ENCODE measurements around the gene TTC39B. TPM values are rescaled to one million over a fixed set of nuclear protein-coding genes. Genes with fewer than 3 reads are reported as not detected.

Gene TTC39B
- total RNA-seq, 1 donor from 2014 or later = 46.9 TPM

DNA sequence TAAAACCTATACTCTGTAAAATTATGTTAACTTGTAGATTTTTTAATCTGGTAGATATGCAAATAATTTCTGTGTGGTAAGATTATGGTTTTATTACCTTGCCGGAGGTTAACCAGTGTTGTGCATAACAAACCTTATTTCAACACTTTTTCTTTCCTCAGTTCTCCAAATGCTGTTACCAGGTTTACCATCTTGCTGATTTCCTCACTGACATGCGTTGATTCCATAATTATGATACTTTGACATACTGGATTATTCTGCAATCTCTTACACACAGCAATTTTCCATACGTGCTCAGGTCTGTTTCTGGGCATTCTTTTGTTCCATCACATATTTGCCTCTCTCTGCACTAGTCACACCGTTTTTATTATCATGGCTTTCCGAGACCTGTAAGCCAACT, 77.6 kb downstream of the TTC39B start:
- Histone ChIP-seq H3K27me3 (no peaks in the 10 kb centered on the region), H3K9me3 (no peaks in the 10 kb centered on the region), H3K4me3 (no peak overlapping the region), H3K27ac (no peak overlapping the region), H3K4me1 (peaks cover 4% of the 10 kb centered on the region), H3K36me3 (no peaks in the 10 kb centered on the region)
- TF ChIP-seq, protein P1, sequence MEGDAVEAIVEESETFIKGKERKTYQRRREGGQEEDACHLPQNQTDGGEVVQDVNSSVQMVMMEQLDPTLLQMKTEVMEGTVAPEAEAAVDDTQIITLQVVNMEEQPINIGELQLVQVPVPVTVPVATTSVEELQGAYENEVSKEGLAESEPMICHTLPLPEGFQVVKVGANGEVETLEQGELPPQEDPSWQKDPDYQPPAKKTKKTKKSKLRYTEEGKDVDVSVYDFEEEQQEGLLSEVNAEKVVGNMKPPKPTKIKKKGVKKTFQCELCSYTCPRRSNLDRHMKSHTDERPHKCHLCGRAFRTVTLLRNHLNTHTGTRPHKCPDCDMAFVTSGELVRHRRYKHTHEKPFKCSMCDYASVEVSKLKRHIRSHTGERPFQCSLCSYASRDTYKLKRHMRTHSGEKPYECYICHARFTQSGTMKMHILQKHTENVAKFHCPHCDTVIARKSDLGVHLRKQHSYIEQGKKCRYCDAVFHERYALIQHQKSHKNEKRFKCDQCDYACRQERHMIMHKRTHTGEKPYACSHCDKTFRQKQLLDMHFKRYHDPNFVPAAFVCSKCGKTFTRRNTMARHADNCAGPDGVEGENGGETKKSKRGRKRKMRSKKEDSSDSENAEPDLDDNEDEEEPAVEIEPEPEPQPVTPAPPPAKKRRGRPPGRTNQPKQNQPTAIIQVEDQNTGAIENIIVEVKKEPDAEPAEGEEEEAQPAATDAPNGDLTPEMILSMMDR (IDR thresholded peaks at IDR 0.05) = no peak
- DNase-seq = no peak
- intact Hi-C loops (cut with DNase I) = no loop called here
- ATAC-seq = no peak

DNA sequence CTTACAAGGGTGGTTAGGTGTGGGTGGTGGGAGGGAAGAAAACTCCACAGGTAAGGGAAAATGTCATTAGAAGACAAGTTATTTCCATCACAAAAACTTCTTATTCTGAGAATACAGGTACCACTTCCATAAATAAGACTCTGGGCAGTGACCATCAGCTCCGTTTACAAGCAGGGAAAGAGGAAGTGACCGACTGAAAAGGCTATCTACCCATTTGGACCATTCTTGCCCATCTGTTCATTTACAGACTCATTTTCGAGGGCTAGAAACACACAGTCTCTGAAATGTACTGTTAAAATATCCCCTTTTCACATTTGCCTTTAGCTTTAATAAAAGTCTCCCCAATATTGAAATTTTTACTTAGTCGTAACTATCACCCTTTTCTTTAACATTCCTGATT, 79.5 kb downstream of the TTC39B start:
- Histone ChIP-seq H3K27ac (no peak overlapping the region), H3K4me1 (peaks cover 9% of the 10 kb centered on the region), H3K9me3 (no peaks in the 10 kb centered on the region), H3K4me3 (no peak overlapping the region), H3K36me3 (peaks cover 7% of the 10 kb centered on the region), H3K27me3 (no peaks in the 10 kb centered on the region)
- DNase-seq (no peak), ATAC-seq (no peak)
- TF ChIP-seq, protein P1 (IDR thresholded peaks at IDR 0.05) = no peak
- intact Hi-C loops (cut with DNase I) = no loop called here

DNA sequence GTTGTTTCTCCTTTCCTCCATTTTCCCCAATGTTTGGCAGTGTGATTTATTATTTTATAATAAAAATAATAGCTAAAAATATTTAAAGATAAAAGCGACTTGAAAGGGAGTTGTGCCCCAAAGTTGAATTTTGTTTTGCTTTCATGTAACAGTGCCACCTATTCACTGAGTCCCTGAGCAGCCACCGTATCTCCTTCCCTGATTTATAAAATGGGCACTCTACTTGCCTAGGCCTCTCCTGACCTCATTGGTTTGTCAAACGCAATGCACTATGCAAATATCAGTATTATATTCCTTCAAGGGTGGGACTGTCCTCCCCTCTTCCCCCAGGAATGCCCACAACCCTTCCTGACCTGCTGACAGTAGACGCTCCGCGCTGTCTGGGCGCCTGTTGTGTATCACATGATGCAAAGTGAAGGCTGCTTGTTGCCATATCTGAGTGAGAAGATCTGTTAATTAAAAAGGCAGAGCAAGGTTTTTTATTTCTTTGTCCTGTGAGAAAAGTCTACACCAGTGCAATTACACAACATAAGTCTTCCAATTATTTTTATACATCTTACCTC, 81.4 kb downstream of the TTC39B start:
- no peaks in the 10 kb centered on the region for H3K27me3 ChIP-seq
- ATAC-seq (no peak), DNase-seq (no peak)
- TF ChIP-seq, protein P1 (IDR thresholded peaks at IDR 0.05) = no peak
- intact Hi-C loops (cut with DNase I) = no loop called here
- H3K9me3 ChIP-seq = no peaks in the 10 kb centered on the region
- H3K27ac ChIP-seq = no peak overlapping the region
- H3K4me1 ChIP-seq = peaks cover 18% of the 10 kb centered on the region
- H3K36me3 ChIP-seq = peaks cover 7% of the 10 kb centered on the region
- H3K4me3 ChIP-seq = no peak overlapping the region

DNA sequence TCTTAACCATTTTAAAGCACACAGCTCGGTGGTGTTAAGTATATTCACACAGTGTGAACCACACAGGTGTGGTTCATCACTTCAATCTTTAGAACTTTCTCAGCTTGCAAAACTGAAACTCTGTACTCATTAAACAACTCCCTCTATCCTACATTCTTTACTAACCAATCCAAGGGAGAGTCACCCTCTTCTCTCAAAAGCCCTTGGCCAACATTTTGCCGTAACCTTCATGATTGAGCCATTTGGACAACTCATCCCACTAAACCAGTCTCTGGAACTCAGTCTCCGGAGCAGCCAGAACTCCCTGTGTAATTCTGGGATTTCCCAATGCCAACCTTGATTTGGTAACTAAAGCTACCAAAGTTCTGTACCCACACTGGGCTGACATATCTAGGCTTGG, 84.7 kb downstream of the TTC39B start:
- peaks cover 15% of the 10 kb centered on the region for H3K4me1 ChIP-seq
- peaks cover 7% of the 10 kb centered on the region for H3K36me3 ChIP-seq
- H3K27me3 ChIP-seq = no peaks in the 10 kb centered on the region
- H3K27ac ChIP-seq = no peak overlapping the region
- DNase-seq (no peak), ATAC-seq (peak; percentile 75)
- no peak overlapping the region for H3K4me3 ChIP-seq
- intact Hi-C loops (cut with DNase I) = no loop called here
- TF ChIP-seq, protein P1 (IDR thresholded peaks at IDR 0.05) = no peak
- H3K9me3 ChIP-seq = no peaks in the 10 kb centered on the region

DNA sequence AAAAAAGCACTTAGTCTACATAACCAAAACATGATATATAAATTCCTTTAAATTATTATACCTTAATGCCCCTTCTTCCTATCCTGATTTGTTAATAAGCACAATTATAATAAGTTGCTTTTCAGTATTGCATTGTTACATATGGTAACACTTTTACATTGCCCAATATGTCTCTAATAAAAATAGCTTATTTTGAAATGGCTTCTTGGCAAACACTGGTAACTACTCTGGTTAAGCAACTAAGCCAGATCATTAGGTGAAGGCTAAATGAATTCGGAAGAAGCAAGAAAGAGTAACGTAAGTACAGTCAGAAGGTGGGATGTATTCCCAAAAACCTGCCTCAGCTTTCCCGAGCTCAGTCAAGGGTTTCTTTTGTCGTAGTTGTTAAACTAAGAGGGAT, 85.3 kb downstream of the TTC39B start:
- H3K36me3 ChIP-seq = peaks cover 7% of the 10 kb centered on the region
- ATAC-seq (no peak), DNase-seq (no peak)
- H3K9me3 ChIP-seq = no peaks in the 10 kb centered on the region
- intact Hi-C loops (cut with DNase I) = no loop called here
- H3K27me3 ChIP-seq = no peaks in the 10 kb centered on the region
- no peak overlapping the region for H3K4me3 ChIP-seq
- peaks cover 15% of the 10 kb centered on the region for H3K4me1 ChIP-seq
- H3K27ac ChIP-seq = no peak overlapping the region
- TF ChIP-seq, protein P1 (IDR thresholded peaks at IDR 0.05) = no peak
